SK-N-SH (cell line): ENCODE results near the gene PLOD2. TPM values are rescaled to one million over a fixed set of nuclear protein-coding genes. Genes with fewer than 3 reads are reported as not detected.

ENCODE experiments used
- CTCF ChIA-PET: fragments of 300-600, 350-600 bp; formaldehyde crosslinking; extraction: SDS; loops from one replicate; lab custom pipeline; 2021; lab: Yijun Ruan, JAX
- POLR2A ChIA-PET: fragments of 350-600 bp; sonication (Branson Sonifier 250); formaldehyde crosslinking; extraction: SDS; loops from one replicate; lab custom pipeline; 2020; ENCODE audit warnings: antibody characterized with exemption, inconsistent platforms; lab: Yijun Ruan, JAX
- DNase-seq: peaks from one replicate; pipeline ENCODE4 v3.0.0; 2012
- H2AFZ ChIP-seq: fragments of 200-600 bp; sonication (generic); 2 replicates; pipeline ENCODE4 v1.8.1; 2016; ENCODE audit warnings: antibody characterized with exemption, mild to moderate bottlenecking, low read depth
- H3F3A ChIP-seq: fragments of 200-600 bp; sonication (generic); replicated peaks from 2 replicates; pipeline ENCODE3; 2016; ENCODE audit warnings: antibody characterized with exemption, mild to moderate bottlenecking; ENCODE audit not compliant: insufficient read depth
- H3K27ac ChIP-seq, 2 experiments: fragments of 200-500 bp in 1 of 2; fragments of 200-600 bp in 1 of 2; sonication (Bioruptor generic) in 1 of 2; sonication (generic), shearing (Covaris generic) in 1 of 2; 2 replicates each; pipeline versions ENCODE4 v1.5.1 to v1.6.1; 2014 to 2016; ENCODE audit warnings: low read depth in 2 of 2, inconsistent platforms in 1 of 2, low read length in 1 of 2, mild to moderate bottlenecking in 1 of 2, mixed read lengths in 1 of 2
- H3K27me3 ChIP-seq: fragments of 200-600 bp; sonication (generic), shearing (Covaris generic); 2 replicates; pipeline ENCODE4 v1.6.1; 2016; ENCODE audit warnings: mixed run types; ENCODE audit not compliant: insufficient read depth
- H3K36me3 ChIP-seq, 2 experiments: fragments of 200-500 bp in 1 of 2; fragments of 200-600 bp in 1 of 2; sonication (Bioruptor generic) in 1 of 2; sonication (generic) in 1 of 2; replicated peaks in 1 of 2; 2 replicates each; pipeline versions ENCODE3 to v1.5.1; 2014 to 2016; ENCODE audit warnings: low read length in 1 of 2, mild to moderate bottlenecking in 1 of 2; ENCODE audit not compliant: insufficient read depth in 2 of 2, control insufficient read depth in 1 of 2
- H3K4me1 ChIP-seq, 2 experiments: fragments of 200-500 bp in 1 of 2; fragments of 200-600 bp in 1 of 2; sonication (Bioruptor generic) in 1 of 2; sonication (generic), shearing (Covaris generic) in 1 of 2; 2 replicates each; pipeline versions ENCODE4 v1.5.1 to v1.6.1; 2014 to 2016; ENCODE audit warnings: low read depth in 1 of 2, low read length in 1 of 2, mixed run types in 1 of 2; ENCODE audit not compliant: insufficient read depth in 2 of 2, control insufficient read depth in 1 of 2
- H3K4me2 ChIP-seq: fragments of 200-600 bp; sonication (generic), shearing (Covaris generic); 2 replicates; pipeline ENCODE4 v1.6.1; 2017; ENCODE audit warnings: mixed run types
- H3K4me3 ChIP-seq, 2 experiments: fragments of 200-500 bp in 1 of 2; fragments of 200-600 bp in 1 of 2; sonication (Bioruptor generic) in 1 of 2; sonication (generic), shearing (Covaris generic) in 1 of 2; 2 replicates each; pipeline versions ENCODE4 v1.5.1 to v1.8.1; 2014 to 2016; ENCODE audit warnings: low read depth in 2 of 2, inconsistent platforms in 1 of 2, low read length in 1 of 2, mild to moderate bottlenecking in 1 of 2, mixed read lengths in 1 of 2, moderate library complexity in 1 of 2
- H3K79me2 ChIP-seq: fragments of 200-600 bp; sonication (generic); 2 replicates; pipeline ENCODE4 v1.8.1; 2017; ENCODE audit warnings: mild to moderate bottlenecking; ENCODE audit not compliant: insufficient read depth
- H3K9ac ChIP-seq: fragments of 200-600 bp; sonication (generic); 2 replicates; pipeline ENCODE4 v1.6.1; 2017; ENCODE audit warnings: mixed run types
- H3K9me2 ChIP-seq: fragments of 200-600 bp; sonication (generic); 2 replicates; pipeline ENCODE4 v1.6.1; 2017; ENCODE audit warnings: mixed run types
- H3K9me3 ChIP-seq: fragments of 200-600 bp; sonication (generic); 2 replicates; pipeline ENCODE4 v1.6.1; 2017; ENCODE audit warnings: mixed run types, mild to moderate bottlenecking, moderate library complexity
- H4K20me1 ChIP-seq: fragments of 200-600 bp; sonication (generic); 2 replicates; pipeline ENCODE4 v1.6.1; 2017; ENCODE audit warnings: mild to moderate bottlenecking, mixed run types; ENCODE audit not compliant: insufficient read depth
- CHD2 ChIP-seq: fragments of 150-350 bp; IDR thresholded peaks from 2 replicates; pipeline ENCODE4 v1.6.1; 2018; ENCODE audit warnings: low read length; ENCODE audit not compliant: partially characterized antibody
- EP300 ChIP-seq, 2 experiments: IDR thresholded peaks; 2 replicates each; pipeline versions ENCODE4 v1.4.0 to v1.6.1; 2012; ENCODE audit warnings: borderline replicate concordance in 1 of 2, low read depth in 1 of 2, low read length in 1 of 2
- FOSL2 ChIP-seq: IDR thresholded peaks from 2 replicates; pipeline ENCODE4 v1.4.0; 2012; ENCODE audit warnings: low read depth, mild to moderate bottlenecking, moderate library complexity, borderline replicate concordance
- FOXJ3 ChIP-seq: sonication (generic); formaldehyde crosslinking; IDR thresholded peaks from 2 replicates; pipeline ENCODE4 v1.5.1; 2020; ENCODE audit warnings: mild to moderate bottlenecking, missing genetic modification reagents
- GABPA ChIP-seq: IDR thresholded peaks from 2 replicates; pipeline ENCODE4 v1.4.0; 2012; ENCODE audit warnings: low read depth, mild to moderate bottlenecking
- IRF3 ChIP-seq: fragments of 150-350 bp; IDR thresholded peaks from 2 replicates; pipeline ENCODE4 v1.6.1; 2016; ENCODE audit warnings: mild to moderate bottlenecking, low read depth, low read length
- JUND ChIP-seq: IDR thresholded peaks from 2 replicates; pipeline ENCODE4 v1.4.0; 2012
- PBX3 ChIP-seq: IDR thresholded peaks from 2 replicates; pipeline ENCODE4; 2012
- RAD21 ChIP-seq: IDR thresholded peaks from 2 replicates; pipeline ENCODE4 v1.6.1; 2012; ENCODE audit warnings: mild to moderate bottlenecking, low read length
- RCOR1 ChIP-seq: fragments of 150-350 bp; IDR thresholded peaks from 2 replicates; pipeline ENCODE4 v1.6.1; 2017; ENCODE audit warnings: antibody characterized with exemption, low read length
- REST ChIP-seq: IDR thresholded peaks from 2 replicates; pipeline ENCODE4 v1.6.1; 2012; ENCODE audit warnings: mild to moderate bottlenecking, low read depth, low read length, moderate library complexity
- RXRA ChIP-seq: IDR thresholded peaks from 2 replicates; pipeline ENCODE4 v1.4.0; 2012; ENCODE audit warnings: low read depth, mild to moderate bottlenecking, borderline replicate concordance
- TCF12 ChIP-seq: IDR thresholded peaks from 2 replicates; pipeline ENCODE4 v1.4.0; 2012
- TEAD4 ChIP-seq: IDR thresholded peaks from 2 replicates; pipeline ENCODE4 v1.4.0; 2012; ENCODE audit warnings: mild to moderate bottlenecking, borderline replicate concordance; ENCODE audit not compliant: insufficient read depth
- USF2 ChIP-seq: fragments of 150-350 bp; IDR thresholded peaks from 2 replicates; pipeline ENCODE4 v1.6.1; 2017; ENCODE audit warnings: antibody characterized with exemption, low read length, low read depth, borderline replicate concordance
- ZBTB33 ChIP-seq: IDR thresholded peaks from 2 replicates; pipeline ENCODE4 v1.4.0; 2012; ENCODE audit warnings: low read depth, borderline replicate concordance
- WGBS: methylation state at CpG from one replicate; pipeline ENCODE4 v1.1.6; 2017; ENCODE audit warnings: low lambda C conversion rate; 5-methylcytosine and 5-hydroxymethylcytosine counted together
- polyA plus RNA-seq, 3 experiments: library from polyadenylated mRNA; depleted of rRNA; stranded (reverse); fragments of >200 nt; gene quantifications; 2 replicates each; pipeline ENCODE4 v1.2.3, GENCODE V29; 2012

Gene PLOD2
- polyA plus RNA-seq, 1 of the 3 experiments (the other 2 are of a cell fraction): 0.58 TPM

- Histone ChIP-seq H3K36me3 (no peaks in the 10 kb centered on the region), H3F3A (no peaks in the 10 kb centered on the region), H3K9me3 (no peaks in the 10 kb centered on the region), H3K4me3 (no peak overlapping the region), H2AFZ (no peak overlapping the region), H3K4me2 (no peak overlapping the region), H3K9ac (no peak overlapping the region), H4K20me1 (no peaks in the 10 kb centered on the region), H3K27me3 (peaks cover 7% of the 10 kb centered on the region; the same call in 1 of the 2 replicates), H3K79me2 (no peaks in the 10 kb centered on the region), H3K9me2 (no peaks in the 10 kb centered on the region), H3K27ac (no peak overlapping the region), H3K4me1 (no peaks in the 10 kb centered on the region)
- ChIA-PET POLR2A (no interaction called here), CTCF (interaction anchor here (1.0 to 1.2 kb wide), 2 partner anchors 13 kb away, joined by 3 read pairs; no protein-coding TSS in a partner anchor)
- no peak for DNase-seq
- no peak for TF ChIP-seq PBX3
- TF ChIP-seq FOXJ3 (CRISPR knock-in tag): no peak
- no peak for TF ChIP-seq CHD2
- WGBS: 15% methylated on average over 2 of the region's 2 CpGs
Measured at GRCh38 chr3:146200461-146201220, 39.7 kb upstream of the PLOD2 start.

- Histone ChIP-seq H3K36me3 (no peaks in the 10 kb centered on the region), H3F3A (no peaks in the 10 kb centered on the region), H3K4me3 (no peak overlapping the region), H3K27ac (no peak overlapping the region), H2AFZ (no peak overlapping the region), H4K20me1 (no peaks in the 10 kb centered on the region), H3K27me3 (peaks cover 12% of the 10 kb centered on the region; the same call in 1 of the 2 replicates), H3K9me3 (no peaks in the 10 kb centered on the region), H3K4me2 (no peak overlapping the region), H3K79me2 (no peaks in the 10 kb centered on the region), H3K9ac (no peak overlapping the region), H3K9me2 (no peaks in the 10 kb centered on the region), H3K4me1 (no peaks in the 10 kb centered on the region)
- no peak for DNase-seq
- POLR2A ChIA-PET: no interaction called here
- CTCF ChIA-PET: interaction anchor here (1.2 kb wide), 1 partner anchor 12 kb away, joined by 3 read pairs; no protein-coding TSS in a partner anchor
- TF ChIP-seq FOSL2 (no peak), USF2 (no peak), TEAD4 (no peak), RAD21 (no peak), RCOR1 (no peak), EP300 (IDR thresholded peaks at IDR 0.05; ENCODE audit: borderline replicate concordance in 1 of 2, low read depth in 1 of 2, low read length in 1 of 2) (no peak), RXRA (no peak), IRF3 (no peak), JUND (no peak), ZBTB33 (no peak), TCF12 (no peak), GABPA (no peak), REST (no peak)
- 21% methylated on average over 5 of the region's 5 CpGs for WGBS
Measured at GRCh38 chr3:146199762-146200161, 38.8 kb upstream of the PLOD2 start.
